ENCODE results near the gene SCLY.

The SCLY gene

GRCh38 chr2:238124488-238125126, 63.8 kb downstream of the SCLY start:
- no peak for DNase-seq (ENCODE audit: low read depth in 3 of 3, low spot score in 1 of 3)

GRCh38 chr2:238125127-238125885, 64.5 kb downstream of the SCLY start:
- no peak for DNase-seq (ENCODE audit: low read depth in 3 of 3, low spot score in 1 of 3)

GRCh38 chr2:238126338-238126737, 65.5 kb downstream of the SCLY start:
- no peak for DNase-seq (ENCODE audit: low read depth in 3 of 3, low spot score in 1 of 3)

GRCh38 chr2:238126775-238127164, 66.0 kb downstream of the SCLY start:
- no peak for DNase-seq (ENCODE audit: low read depth in 3 of 3, low spot score in 1 of 3)

GRCh38 chr2:238127165-238128060, 66.6 kb downstream of the SCLY start:
- DNase-seq (ENCODE audit: low read depth in 3 of 3, low spot score in 1 of 3) = no peak

GRCh38 chr2:238128061-238128440, 67.2 kb downstream of the SCLY start:
- DNase-seq (ENCODE audit: low read depth in 3 of 3, low spot score in 1 of 3) = no peak

- DNase-seq (ENCODE audit: low read depth in 3 of 3, low spot score in 1 of 3) = no peak
Observed at GRCh38 chr2:238128534-238129001, 67.8 kb downstream of the SCLY start.

- no peak for DNase-seq (ENCODE audit: low read depth in 3 of 3, low spot score in 1 of 3)
Observed at GRCh38 chr2:238129166-238130010, 68.6 kb downstream of the SCLY start.

- no peak for DNase-seq (ENCODE audit: low read depth in 3 of 3, low spot score in 1 of 3)
Observed at GRCh38 chr2:238130111-238130695, 69.4 kb downstream of the SCLY start.

GRCh38 chr2:238130696-238131628, 70.2 kb downstream of the SCLY start:
- no peak for DNase-seq (ENCODE audit: low read depth in 3 of 3, low spot score in 1 of 3)

- DNase-seq (ENCODE audit: low read depth in 3 of 3, low spot score in 1 of 3) = no peak
Observed at GRCh38 chr2:238131761-238132462, 71.1 kb downstream of the SCLY start.

- DNase-seq (ENCODE audit: low read depth in 3 of 3, low spot score in 1 of 3) = no peak
Observed at GRCh38 chr2:238132463-238133450, 72.0 kb downstream of the SCLY start.

- DNase-seq (ENCODE audit: low read depth in 3 of 3, low spot score in 1 of 3) = no peak
Observed at GRCh38 chr2:238133499-238134392, 72.9 kb downstream of the SCLY start.

- no peak for DNase-seq (ENCODE audit: low read depth in 3 of 3, low spot score in 1 of 3)
Observed at GRCh38 chr2:238134393-238134785, 73.6 kb downstream of the SCLY start.

- no peak for DNase-seq (ENCODE audit: low read depth in 3 of 3, low spot score in 1 of 3)
Observed at GRCh38 chr2:238135601-238136150, 74.9 kb downstream of the SCLY start.

- DNase-seq (ENCODE audit: low read depth in 3 of 3, low spot score in 1 of 3) = no peak
Observed at GRCh38 chr2:238136820-238137537, 76.2 kb downstream of the SCLY start.

All from stimulated activated CD4-positive, alpha-beta T cell treated with anti-CD3 and anti-CD28 coated beads, TNF-alpha, amount 100 ng/mL, for 1 hour (primary cell).